Activated CD4-positive, alpha-beta T cell treated with anti-CD3 and anti-CD28 coated beads, Interleukin-2, amount 10 ng/mL, durations not matched to agents 24 days and 14 days (primary cell): ENCODE data around the gene GBP1. TPM values are rescaled to one million over a fixed set of nuclear protein-coding genes. Genes with fewer than 3 reads are reported as not detected.
"Not testable (repeated sequence)": the region's sequence is repeated elsewhere in the genome, so short reads cannot be mapped to it uniquely, and the experiment has no call there.

Source experiments
- DNase-seq: peaks from one replicate; pipeline ENCODE4 v3.0.0; 2022
- H3K27ac Mint-ChIP-seq: one replicate; pipeline ENCODE4 v1.8.0; 2022; ENCODE audit warnings: mild to moderate bottlenecking, mixed read lengths
- H3K27me3 Mint-ChIP-seq: one replicate; pipeline ENCODE4 v1.8.0; 2022; ENCODE audit warnings: mixed read lengths
- H3K36me3 Mint-ChIP-seq: one replicate; pipeline ENCODE4 v1.8.0; 2022; ENCODE audit warnings: low read depth, mild to moderate bottlenecking, mixed read lengths
- H3K4me1 Mint-ChIP-seq: one replicate; pipeline ENCODE4 v1.8.0; 2021; ENCODE audit warnings: mixed read lengths
- H3K4me3 Mint-ChIP-seq: one replicate; pipeline ENCODE4 v1.8.0; 2022; ENCODE audit warnings: mild to moderate bottlenecking, moderate library complexity, mixed read lengths
- H3K9me3 Mint-ChIP-seq: one replicate; pipeline ENCODE4 v1.8.0; 2021; ENCODE audit warnings: mixed read lengths
- intact Hi-C: fragments of 100-400 bp; cut with micrococcal nuclease; formaldehyde crosslinking; loops from one replicate; pipeline ENCODE4 v1.15.1; 2023
- total RNA-seq: library from RNA; stranded (reverse); gene quantifications from 2 replicates; pipeline ENCODE4 v1.2.3, GENCODE V29; 2022

Gene GBP1
- total RNA-seq, 1 donor from 2014 or later = 38.3 TPM

- intact Hi-C loops = loop anchor here (10.0 kb wide), 3 partner anchors 363 to 687 kb away; partner anchors contain the start of gene PKN2
- DNase-seq = no peak
- H3K4me3 Mint-ChIP-seq = no peak overlapping the region
- H3K9me3 Mint-ChIP-seq = peaks cover 3% of the 10 kb centered on the region
- H3K36me3 Mint-ChIP-seq = peaks cover 48% of the 10 kb centered on the region
- H3K27ac Mint-ChIP-seq = no peak overlapping the region
- H3K27me3 Mint-ChIP-seq = no peaks in the 10 kb centered on the region
- H3K4me1 Mint-ChIP-seq = peaks cover 7% of the 10 kb centered on the region
Measured at GRCh38 chr1:89047734-89048133, 17.3 kb downstream of the GBP1 start.

- not testable (repeated sequence) for H3K4me1 Mint-ChIP-seq, DNase-seq, H3K27ac Mint-ChIP-seq, H3K4me3 Mint-ChIP-seq, H3K27me3 Mint-ChIP-seq, H3K9me3 Mint-ChIP-seq
- peaks cover 45% of the 10 kb centered on the region for H3K36me3 Mint-ChIP-seq
- intact Hi-C loops = loop anchor here (1.0 to 10.0 kb wide), 4 partner anchors 63 to 688 kb away; partner anchors contain the start of gene PKN2
Measured at GRCh38 chr1:89046318-89047183, 18.5 kb downstream of the GBP1 start.

GRCh38 chr1:89044970-89045721, 19.9 kb downstream of the GBP1 start:
- no peak for DNase-seq
- H3K36me3 Mint-ChIP-seq = peaks cover 44% of the 10 kb centered on the region
- H3K9me3 Mint-ChIP-seq = peaks cover 8% of the 10 kb centered on the region
- H3K4me3 Mint-ChIP-seq = no peak overlapping the region
- intact Hi-C loops = loop anchor here (10.0 kb wide), 3 partner anchors 360 to 690 kb away; partner anchors contain the start of gene PKN2
- no peak overlapping the region for H3K27ac Mint-ChIP-seq
- peaks cover 17% of the 10 kb centered on the region for H3K4me1 Mint-ChIP-seq
- no peaks in the 10 kb centered on the region for H3K27me3 Mint-ChIP-seq

GRCh38 chr1:89043940-89044339, 21.1 kb downstream of the GBP1 start:
- no peak overlapping the region for H3K27ac Mint-ChIP-seq
- intact Hi-C loops = loop anchor here (10.0 kb wide), 3 partner anchors 359 to 691 kb away; partner anchors contain the start of gene PKN2
- peaks cover 8% of the 10 kb centered on the region for H3K9me3 Mint-ChIP-seq
- H3K4me3 Mint-ChIP-seq = no peak overlapping the region
- peaks cover 2% of the 10 kb centered on the region for H3K27me3 Mint-ChIP-seq
- peaks cover 28% of the 10 kb centered on the region for H3K4me1 Mint-ChIP-seq
- H3K36me3 Mint-ChIP-seq = peaks cover 44% of the 10 kb centered on the region
- no peak for DNase-seq

GRCh38 chr1:89042491-89042890, 22.5 kb downstream of the GBP1 start:
- Mint-ChIP-seq H3K27me3 (peaks cover 8% of the 10 kb centered on the region), H3K4me3 (no peak overlapping the region), H3K4me1 (peaks cover 28% of the 10 kb centered on the region), H3K9me3 (peaks cover 16% of the 10 kb centered on the region), H3K36me3 (peaks cover 35% of the 10 kb centered on the region), H3K27ac (no peak overlapping the region)
- no peak for DNase-seq
- intact Hi-C loops = loop anchor here (10.0 kb wide), 3 partner anchors 358 to 692 kb away; partner anchors contain the start of gene PKN2

- intact Hi-C loops = loop anchor here (1.0 to 10.0 kb wide), 10 partner anchors 19 to 693 kb away; partner anchors contain the start of genes GBP1, GBP2, GBP3 and PKN2
- peaks cover 32% of the 10 kb centered on the region for H3K4me1 Mint-ChIP-seq
- peak overlapping the region; percentile 59 for H3K4me3 Mint-ChIP-seq
- H3K27ac Mint-ChIP-seq = peak overlapping the region; percentile 82
- peaks cover 10% of the 10 kb centered on the region for H3K27me3 Mint-ChIP-seq
- H3K9me3 Mint-ChIP-seq = peaks cover 16% of the 10 kb centered on the region
- no peak for DNase-seq
- peaks cover 37% of the 10 kb centered on the region for H3K36me3 Mint-ChIP-seq
Measured at GRCh38 chr1:89041721-89042120, 23.3 kb downstream of the GBP1 start.

- intact Hi-C loops = loop anchor here (1.0 to 10.0 kb wide), 10 partner anchors 19 to 694 kb away; partner anchors contain the start of genes GBP1, GBP2, GBP3 and PKN2
Measured at GRCh38 chr1:89041119-89041641, 23.8 kb downstream of the GBP1 start.

GRCh38 chr1:89040315-89040626, 24.7 kb downstream of the GBP1 start:
- Mint-ChIP-seq H3K36me3 (peaks cover 37% of the 10 kb centered on the region), H3K4me1 (peaks cover 32% of the 10 kb centered on the region), H3K27ac (peak overlapping the region; percentile 42), H3K4me3 (no peak overlapping the region), H3K27me3 (peaks cover 10% of the 10 kb centered on the region), H3K9me3 (peaks cover 16% of the 10 kb centered on the region)
- intact Hi-C loops = loop anchor here (2.0 to 10.0 kb wide), 7 partner anchors 25 to 695 kb away; partner anchors contain the start of genes GBP1, GBP2 and PKN2
- DNase-seq = no peak

More at GRCh38 chr1:89041119-89041641, 23.8 kb downstream of the GBP1 start:
- peaks cover 37% of the 10 kb centered on the region for H3K36me3 Mint-ChIP-seq
- H3K4me3 Mint-ChIP-seq = peak overlapping the region; percentile 59
- H3K27ac Mint-ChIP-seq = peak overlapping the region; percentile 82
- DNase-seq = peak; percentile 66
- H3K4me1 Mint-ChIP-seq = peaks cover 32% of the 10 kb centered on the region
- H3K9me3 Mint-ChIP-seq = peaks cover 16% of the 10 kb centered on the region
- H3K27me3 Mint-ChIP-seq = peaks cover 10% of the 10 kb centered on the region

- H3K36me3 Mint-ChIP-seq = peaks cover 26% of the 10 kb centered on the region
- H3K4me3 Mint-ChIP-seq = no peak overlapping the region
- intact Hi-C loops = no loop called here
- DNase-seq = no peak
- peaks cover 10% of the 10 kb centered on the region for H3K27me3 Mint-ChIP-seq
- peaks cover 19% of the 10 kb centered on the region for H3K9me3 Mint-ChIP-seq
- H3K27ac Mint-ChIP-seq = no peak overlapping the region
- H3K4me1 Mint-ChIP-seq = peaks cover 39% of the 10 kb centered on the region
Measured at GRCh38 chr1:89037186-89037585, 27.8 kb downstream of the GBP1 start.

- H3K27me3 Mint-ChIP-seq = peaks cover 10% of the 10 kb centered on the region
- no peak overlapping the region for H3K4me3 Mint-ChIP-seq
- H3K4me1 Mint-ChIP-seq = peaks cover 32% of the 10 kb centered on the region
- peaks cover 29% of the 10 kb centered on the region for H3K9me3 Mint-ChIP-seq
- H3K36me3 Mint-ChIP-seq = peaks cover 26% of the 10 kb centered on the region
- H3K27ac Mint-ChIP-seq = no peak overlapping the region
- no peak for DNase-seq
- intact Hi-C loops = no loop called here
Measured at GRCh38 chr1:89035080-89035479, 29.9 kb downstream of the GBP1 start.

- H3K4me3 Mint-ChIP-seq, H3K27ac Mint-ChIP-seq, intact Hi-C loops, H3K27me3 Mint-ChIP-seq: not testable (repeated sequence)
- Mint-ChIP-seq H3K36me3 (peaks cover 25% of the 10 kb centered on the region), H3K4me1 (peaks cover 30% of the 10 kb centered on the region), H3K9me3 (peaks cover 30% of the 10 kb centered on the region)
- DNase-seq = peak; percentile 68
Measured at GRCh38 chr1:89034004-89034403, 31.0 kb downstream of the GBP1 start.

- H3K9me3 Mint-ChIP-seq = peaks cover 29% of the 10 kb centered on the region
- peaks cover 31% of the 10 kb centered on the region for H3K36me3 Mint-ChIP-seq
- H3K27ac Mint-ChIP-seq = peak overlapping the region; percentile 61
- peak; percentile 68 for DNase-seq
- intact Hi-C loops = loop anchor here (1.0 kb wide), 1 partner anchor 9 kb away; no protein-coding TSS in a partner anchor
- H3K27me3 Mint-ChIP-seq = not testable (repeated sequence)
- peak overlapping the region; percentile 32 for H3K4me3 Mint-ChIP-seq
- peaks cover 26% of the 10 kb centered on the region for H3K4me1 Mint-ChIP-seq
Measured at GRCh38 chr1:89029051-89029450, 36.0 kb downstream of the GBP1 start.

- H3K27me3 Mint-ChIP-seq = no peaks in the 10 kb centered on the region
- H3K4me3 Mint-ChIP-seq = no peak overlapping the region
- peaks cover 32% of the 10 kb centered on the region for H3K4me1 Mint-ChIP-seq
- intact Hi-C loops = no loop called here
- no peak overlapping the region for H3K27ac Mint-ChIP-seq
- peaks cover 14% of the 10 kb centered on the region for H3K9me3 Mint-ChIP-seq
- peaks cover 27% of the 10 kb centered on the region for H3K36me3 Mint-ChIP-seq
- DNase-seq = no peak
Measured at GRCh38 chr1:89025928-89026327, 39.1 kb downstream of the GBP1 start.
